GF-D8 (cell line): ENCODE data around the gene DDAH2.

Source experiments
- DNase-seq: peaks from one replicate; lab custom pipeline; 2025; lab: John Stamatoyannopoulos, UW

DDAH2 gene

DNA sequence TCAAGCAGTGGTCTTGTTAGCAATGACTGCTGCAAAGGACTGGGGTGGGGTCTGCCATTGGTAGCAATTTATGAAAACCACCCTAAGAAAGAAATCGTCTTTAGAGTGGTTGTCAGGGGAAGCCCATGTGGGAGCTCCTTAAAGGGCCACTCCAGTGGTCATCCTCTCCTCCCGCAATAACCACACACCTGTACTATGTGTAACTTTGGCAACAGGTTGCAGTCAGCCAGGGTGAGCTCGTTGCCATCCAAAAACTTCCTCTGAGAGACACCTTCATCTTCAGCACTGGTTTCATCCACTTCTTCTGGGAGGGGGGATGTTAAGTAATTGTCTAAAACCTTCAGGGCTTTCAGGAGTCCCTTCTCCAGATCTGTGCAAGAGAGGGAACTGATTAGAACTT, 2.9 kb upstream of the DDAH2 start:
- no peak for DNase-seq

DNA sequence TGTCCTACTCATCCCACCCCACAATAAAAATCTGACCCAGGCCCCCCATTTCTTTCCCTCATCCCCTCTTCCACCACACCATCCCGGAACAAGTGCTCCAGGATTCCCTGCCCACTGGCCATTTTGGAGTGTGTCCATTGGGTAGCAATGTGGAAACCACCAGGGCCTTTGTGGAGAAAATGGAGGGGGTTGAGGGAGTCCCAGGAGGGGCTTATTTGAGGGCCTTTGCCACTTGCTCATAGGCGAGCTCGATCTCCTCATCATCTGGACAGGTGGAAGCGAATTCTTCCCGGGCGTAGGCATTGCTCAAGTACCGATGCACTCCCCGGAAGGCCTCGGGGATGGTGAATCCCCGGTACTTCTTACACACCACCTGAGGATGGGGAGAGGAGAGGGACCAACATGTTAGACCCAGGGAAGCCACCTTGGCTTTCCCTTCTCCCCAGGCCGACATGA, 1.6 kb upstream of the DDAH2 start:
- no peak for DNase-seq

- DNase-seq: no peak
These were observed 1.0 kb upstream of the DDAH2 start for GRCh38 chr6:31729979-31730630.

GRCh38 chr6:31729515-31729978, 448 bp upstream of the DDAH2 start:
- DNase-seq: peak; percentile 33

DNA sequence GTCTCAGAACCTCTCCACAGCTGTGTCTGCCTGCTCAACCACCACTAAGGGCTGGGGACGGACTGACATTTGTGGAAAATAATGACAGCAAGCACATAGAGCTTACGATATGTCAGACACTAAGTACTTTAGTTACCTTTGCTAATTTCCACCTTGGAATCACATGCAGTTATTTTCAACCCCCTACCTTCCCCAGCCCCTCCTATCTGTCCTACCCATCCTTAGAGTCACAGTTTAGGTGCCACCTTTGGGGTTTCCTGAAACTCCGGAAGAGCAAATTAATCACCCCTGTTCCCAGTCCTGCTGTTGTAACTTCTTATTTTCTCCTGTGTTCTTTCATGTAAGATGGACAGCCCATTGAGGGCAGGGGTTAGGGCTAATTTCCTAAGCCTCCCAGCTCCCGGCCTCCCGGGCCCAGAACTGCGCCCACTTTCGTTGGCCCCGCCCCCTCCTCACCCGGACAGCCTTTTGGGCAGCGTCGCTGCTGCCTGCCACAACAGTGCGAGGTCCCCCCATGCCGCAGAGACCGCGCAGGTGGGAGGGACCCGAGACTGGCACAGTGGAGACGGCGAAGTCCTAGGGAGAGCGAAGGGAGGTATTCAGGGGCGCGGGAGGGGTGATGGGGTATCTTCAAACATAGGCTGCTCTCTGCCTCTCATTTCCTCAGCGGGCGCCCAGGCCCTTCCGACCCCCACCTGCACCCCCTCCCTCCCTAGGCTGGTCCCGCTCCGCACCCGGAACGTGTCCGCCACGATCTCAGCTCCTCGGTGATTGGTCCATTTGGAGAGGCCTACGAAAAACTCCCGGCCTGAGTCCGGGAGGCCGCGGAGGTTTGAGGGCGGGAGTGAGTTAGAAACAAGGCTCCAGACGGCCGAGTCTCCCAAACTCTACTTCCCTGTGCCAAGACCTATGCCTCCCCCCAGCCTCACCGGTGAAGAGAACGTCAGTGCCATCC, 1.1 kb downstream of the DDAH2 start:
- DNase-seq: peak; percentile 87

DNA sequence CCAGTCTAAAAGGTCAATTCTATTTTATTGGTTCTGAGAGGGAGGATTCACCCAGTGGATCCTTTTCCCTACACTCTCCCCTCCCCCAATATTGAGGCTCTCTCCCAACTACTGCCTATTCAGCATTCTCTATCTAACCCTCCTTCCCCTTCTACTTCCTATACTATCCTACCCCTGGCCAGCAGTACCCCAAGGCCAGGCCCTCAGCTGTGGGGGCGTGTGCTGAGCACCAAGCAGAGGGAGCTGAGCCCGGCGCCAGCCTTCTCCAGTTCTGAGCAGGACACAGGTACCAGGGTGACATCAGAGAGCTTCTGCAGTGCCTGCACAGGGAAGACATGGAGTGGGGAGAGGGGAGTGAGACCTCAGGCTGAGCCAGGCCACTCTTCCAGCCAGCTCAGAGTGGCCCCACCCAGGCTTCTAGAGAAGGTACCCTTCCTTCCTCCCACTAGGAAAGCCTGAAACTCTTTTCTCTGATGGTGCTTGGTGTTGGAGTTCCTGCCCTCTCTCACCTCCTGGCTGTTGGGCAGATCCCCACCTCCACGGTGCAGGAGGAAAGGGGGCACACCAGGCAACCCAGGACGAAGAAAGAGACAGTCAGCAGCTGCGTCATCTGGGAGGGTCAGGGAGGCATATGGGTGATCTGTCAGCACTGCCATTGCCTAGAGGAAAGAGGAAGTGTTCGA, 1.9 kb downstream of the DDAH2 start:
- no peak for DNase-seq

DNA sequence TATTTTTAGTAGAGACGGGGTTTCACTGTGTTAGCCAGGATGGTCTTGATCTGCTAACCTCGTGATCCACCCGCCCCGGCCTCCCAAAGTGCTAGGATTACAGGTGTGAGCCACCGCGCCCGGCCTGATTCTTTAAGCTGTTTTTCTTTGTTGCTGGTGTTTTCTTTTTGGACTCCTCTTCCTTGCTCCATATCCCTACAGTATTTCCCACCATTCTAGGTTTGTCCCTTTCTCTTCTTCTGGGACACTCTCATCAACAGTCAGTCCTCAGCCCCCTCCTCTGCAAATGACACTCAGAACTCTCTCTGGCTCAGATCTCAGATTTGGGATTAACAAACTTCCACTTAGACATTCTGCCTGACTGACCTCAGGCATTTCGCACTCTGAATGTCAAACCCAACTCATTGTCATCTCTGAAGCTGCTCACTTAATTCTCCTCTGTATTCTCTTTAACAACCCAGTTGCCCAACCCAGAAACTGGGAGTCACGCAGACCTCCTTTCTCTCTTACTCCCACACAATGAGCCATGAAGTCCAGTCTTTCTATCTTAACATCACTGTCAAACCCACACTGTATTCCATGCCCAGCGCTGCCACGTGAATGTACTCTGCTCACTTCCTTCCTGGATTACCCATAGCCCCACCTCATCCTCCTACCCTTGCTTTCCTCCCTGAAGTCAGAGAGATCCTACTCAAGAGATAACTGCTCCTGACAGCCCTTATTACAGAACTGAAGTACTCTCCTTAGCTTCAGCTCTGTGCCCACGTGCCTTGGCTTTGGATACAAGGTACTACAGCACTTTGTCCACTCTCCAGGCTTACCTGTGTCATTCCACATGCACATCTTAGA, 3.4 kb downstream of the DDAH2 start:
- DNase-seq: peak; percentile 83

DNA sequence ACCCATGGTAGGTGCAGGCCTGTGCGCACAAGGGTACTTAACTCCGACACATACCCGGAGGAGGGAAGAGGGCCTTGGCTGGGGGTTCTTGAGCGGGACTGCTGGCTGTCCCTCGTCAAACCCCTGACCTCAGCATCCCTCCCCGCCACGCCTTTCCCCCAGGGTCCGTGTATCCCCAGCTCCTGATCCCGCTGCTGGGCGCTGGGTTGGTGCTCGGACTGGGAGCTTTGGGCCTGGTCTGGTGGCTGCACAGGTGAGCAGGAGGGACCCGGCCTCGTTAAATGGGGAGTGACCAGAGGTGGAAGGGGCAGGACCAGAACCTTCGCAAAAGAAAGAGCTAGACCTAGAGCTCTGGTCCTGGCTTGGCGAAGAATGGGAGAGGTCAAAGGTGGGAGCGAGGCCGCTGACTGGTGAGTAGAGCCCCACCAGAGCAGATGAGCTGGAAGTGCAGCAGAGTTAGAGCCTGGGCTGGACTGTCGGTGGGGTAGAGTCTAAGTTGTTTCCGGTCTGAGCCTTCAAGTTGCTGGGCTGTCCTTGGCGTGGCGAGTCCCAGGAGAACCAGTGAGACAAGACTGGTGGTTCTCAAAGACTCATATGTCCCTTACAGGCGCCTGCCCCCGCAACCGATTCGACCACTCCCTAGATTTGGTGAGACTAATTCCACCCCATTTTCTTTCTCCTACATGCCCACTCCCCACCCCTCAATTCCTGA, 5.0 kb downstream of the DDAH2 start:
- DNase-seq: no peak

DNA sequence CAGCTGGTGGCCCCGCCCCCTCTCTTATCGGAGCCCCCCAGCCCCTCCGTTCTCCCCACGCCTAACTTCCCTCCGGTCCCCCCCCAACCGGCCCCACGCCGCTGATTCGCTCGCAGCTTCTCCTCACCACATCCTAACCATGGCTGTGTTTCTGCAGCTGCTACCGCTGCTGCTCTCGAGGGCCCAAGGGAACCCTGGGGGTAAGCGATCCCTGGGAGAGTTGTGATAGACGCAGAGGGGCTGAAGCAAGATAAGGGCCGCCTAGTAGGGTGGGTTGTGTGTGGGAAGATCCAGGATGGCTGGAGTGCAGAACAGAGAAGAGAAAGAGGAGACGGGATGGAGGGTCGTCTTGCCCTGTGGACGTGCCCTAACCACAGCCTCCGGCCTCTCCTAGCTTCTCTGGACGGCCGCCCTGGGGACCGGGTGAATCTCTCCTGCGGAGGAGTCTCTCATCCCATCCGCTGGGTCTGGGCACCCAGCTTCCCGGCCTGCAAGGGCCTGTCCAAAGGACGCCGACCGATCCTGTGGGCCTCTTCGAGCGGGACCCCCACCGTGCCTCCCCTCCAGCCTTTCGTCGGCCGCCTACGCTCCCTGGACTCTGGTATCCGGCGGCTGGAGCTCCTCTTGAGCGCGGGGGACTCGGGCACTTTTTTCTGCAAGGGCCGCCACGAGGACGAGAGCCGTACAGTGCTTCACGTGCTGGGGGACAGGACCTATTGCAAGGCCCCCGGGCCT, 5.7 kb downstream of the DDAH2 start, which contains the start of gene MPIG6B:
TSS of gene MPIG6B (plus strand) at position 129 of the 735 bp plus-strand sequence. CDS start at position 140, 11 bp downstream.
- peak; percentile 15 for DNase-seq

- no peak for DNase-seq
These were observed 6.9 kb downstream of the DDAH2 start for GRCh38 chr6:31722173-31722572.

GRCh38 chr6:31721351-31722020, 7.6 kb downstream of the DDAH2 start, which contains the start of gene LY6G6C:
TSS of gene LY6G6C (minus strand) at chr6:31721746. CDS start at chr6:31721679, 67 bp downstream.
- no peak for DNase-seq

DNA sequence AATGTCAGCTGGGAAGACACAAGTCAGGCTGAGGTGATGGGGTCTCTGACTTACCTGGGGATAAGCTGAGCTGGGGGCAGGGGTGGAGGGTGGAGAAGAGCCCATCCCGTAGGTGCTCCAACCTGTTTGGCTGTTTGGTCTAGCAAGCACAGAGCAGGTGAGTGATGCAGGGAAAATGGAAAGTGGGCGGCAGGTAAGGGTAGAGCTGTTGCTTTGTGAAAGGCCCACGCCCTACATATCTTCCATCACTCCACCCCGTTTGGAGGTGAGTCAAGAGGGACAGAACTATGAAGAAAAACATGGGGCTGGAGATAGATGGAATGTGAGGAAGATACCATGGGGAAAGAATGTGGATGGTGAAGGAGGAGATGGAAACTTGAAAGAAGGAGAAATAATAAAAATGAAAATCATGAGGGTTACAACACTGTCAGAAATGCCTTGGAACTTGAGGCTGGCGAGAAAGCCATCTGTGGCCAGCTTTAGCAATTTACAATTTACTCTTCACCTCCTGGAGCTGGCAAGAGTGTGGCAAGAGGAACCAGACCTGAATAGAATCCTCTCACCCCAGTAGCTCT, 8.8 kb downstream of the DDAH2 start:
- no peak for DNase-seq

DNA sequence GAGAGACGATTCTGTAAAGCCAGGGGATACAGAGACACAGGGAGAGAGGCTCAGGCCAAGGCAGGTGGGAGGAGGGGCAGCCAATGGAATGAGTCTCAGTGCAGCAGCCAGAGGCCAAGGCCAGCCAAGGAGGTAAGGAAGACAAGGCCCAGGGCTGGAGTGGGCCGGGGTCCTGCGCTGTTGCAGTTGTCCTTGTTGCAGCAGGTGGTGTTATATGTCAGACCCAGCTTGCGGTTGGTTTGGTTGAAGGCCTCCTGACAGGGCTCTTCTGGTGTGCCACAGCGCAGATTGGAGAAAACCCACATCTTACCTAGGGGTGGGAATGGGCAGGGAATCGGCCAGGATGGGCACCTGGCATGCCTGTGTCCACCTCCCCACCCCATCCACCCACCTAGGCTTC, 10.1 kb downstream of the DDAH2 start:
- no peak for DNase-seq

DNA sequence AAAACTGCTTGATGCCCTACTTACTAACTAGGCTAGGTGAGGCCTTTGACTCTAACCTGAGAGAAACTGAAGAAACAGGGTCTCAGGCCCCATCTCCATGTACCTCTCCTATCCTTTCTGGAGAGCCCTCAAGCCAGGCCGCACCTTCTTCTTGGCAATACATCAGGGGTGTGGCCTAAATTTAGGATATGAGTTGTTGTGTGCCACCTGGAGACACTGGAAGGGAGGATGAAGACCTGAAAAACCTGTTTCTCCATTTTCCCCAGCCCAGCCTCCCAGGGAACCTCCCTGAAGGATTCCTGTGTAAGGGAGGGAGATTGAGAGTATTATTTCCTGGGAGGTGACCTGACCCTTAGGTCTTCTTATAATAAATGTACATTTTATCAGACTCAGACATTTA, 10.8 kb downstream of the DDAH2 start:
- no peak for DNase-seq

DNA sequence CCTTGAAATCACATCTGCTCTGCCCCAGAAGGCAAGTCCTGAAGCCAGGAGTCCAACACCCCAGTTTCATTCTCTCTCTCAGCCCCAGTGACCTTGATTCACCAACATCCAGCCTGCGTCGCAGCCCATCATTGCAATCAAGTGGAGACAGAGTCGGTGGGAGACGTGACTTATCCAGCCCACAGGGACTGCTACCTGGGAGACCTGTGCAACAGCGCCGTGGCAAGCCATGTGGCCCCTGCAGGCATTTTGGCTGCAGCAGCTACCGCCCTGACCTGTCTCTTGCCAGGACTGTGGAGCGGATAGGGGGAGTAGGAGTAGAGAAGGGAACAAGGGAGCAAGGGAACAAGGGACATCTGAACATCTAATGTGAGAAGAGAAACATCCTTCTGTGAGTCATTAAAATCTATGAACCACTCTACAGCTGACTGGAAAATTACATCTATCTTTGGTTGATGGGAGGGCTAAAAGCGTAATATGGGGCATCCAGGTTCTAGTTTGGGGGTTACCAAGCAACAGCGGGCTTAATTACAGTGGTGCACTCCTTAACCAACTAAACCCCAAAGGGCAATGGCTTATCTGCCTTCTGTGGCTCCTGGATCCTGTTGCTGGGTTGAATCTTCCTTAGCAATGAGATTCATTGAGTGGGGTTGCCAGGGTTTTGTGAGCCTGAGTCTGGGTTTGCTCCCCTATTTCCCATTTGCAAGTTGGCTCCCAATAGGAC, 11.4 kb downstream of the DDAH2 start:
- no peak for DNase-seq

DNA sequence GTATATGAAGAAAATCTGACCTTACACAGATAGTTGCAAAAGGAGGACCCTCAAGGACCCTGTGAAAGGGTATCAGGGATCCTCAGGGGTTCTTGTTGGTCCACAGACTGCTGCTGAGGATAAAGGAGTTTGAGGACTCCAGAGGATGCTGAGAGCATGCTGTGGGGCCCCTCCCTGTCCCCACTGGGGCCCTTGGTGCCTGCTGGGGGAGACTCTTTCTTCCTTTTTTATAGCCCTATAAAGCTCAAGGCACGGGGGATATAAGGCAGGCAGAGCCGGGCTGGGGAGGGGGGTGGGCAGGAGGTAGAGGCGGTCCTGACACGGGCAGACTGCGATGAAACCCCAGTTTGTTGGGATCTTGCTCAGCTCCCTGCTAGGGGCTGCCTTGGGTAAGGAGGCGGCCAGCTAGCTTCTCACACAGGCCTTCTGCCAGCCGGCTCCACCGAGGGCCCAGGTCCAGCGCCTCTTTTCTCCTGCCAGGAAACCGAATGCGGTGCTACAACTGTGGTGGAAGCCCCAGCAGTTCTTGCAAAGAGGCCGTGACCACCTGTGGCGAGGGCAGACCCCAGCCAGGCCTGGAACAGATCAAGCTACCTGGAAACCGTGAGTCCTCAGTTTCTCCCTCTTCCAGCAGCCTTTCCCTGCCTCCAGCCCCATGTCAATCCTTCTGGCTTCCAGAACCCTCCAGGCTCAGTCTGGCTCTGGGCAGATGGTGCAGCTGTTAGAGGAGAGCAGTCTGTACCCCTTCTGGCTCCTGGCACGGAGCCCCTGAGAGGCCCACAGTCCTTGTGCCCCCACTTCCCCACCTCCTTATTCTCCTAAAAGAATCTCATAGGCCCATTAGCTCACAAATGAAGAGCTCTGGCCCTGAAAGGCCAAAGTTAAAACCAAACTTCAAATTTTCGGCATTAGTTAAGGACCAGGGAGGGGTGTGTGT, 13.8 kb downstream of the DDAH2 start, which contains the start of gene LY6G6D:
TSS of gene LY6G6D (plus strand) at position 327 of the 937 bp plus-strand sequence. CDS start at position 335, 8 bp downstream.
- DNase-seq: no peak
